HUES48 (cell line): Measurements from ENCODE around the gene TERB1.

Source experiments
- H3K27ac ChIP-seq: one replicate; pipeline ENCODE4 v1.7.0; 2013; ENCODE audit warnings: low read depth, low read length, inconsistent platforms
- H3K27me3 ChIP-seq: 2 replicates; pipeline ENCODE4 v1.6.1; 2013; ENCODE audit warnings: mild to moderate bottlenecking, low read length; ENCODE audit not compliant: control insufficient read depth, insufficient read depth
- H3K36me3 ChIP-seq: 2 replicates; pipeline ENCODE4 v1.6.1; 2013; ENCODE audit warnings: low read length; ENCODE audit not compliant: control insufficient read depth, insufficient read depth
- H3K4me1 ChIP-seq: 2 replicates; pipeline ENCODE4 v1.6.1; 2013; ENCODE audit warnings: mild to moderate bottlenecking, low read length; ENCODE audit not compliant: control insufficient read depth, insufficient read depth
- H3K4me3 ChIP-seq: 2 replicates; pipeline ENCODE4 v1.5.1; 2013; ENCODE audit warnings: mild to moderate bottlenecking, low read depth, low read length
- H3K9ac ChIP-seq: 2 replicates; pipeline ENCODE4 v1.6.1; 2013; ENCODE audit warnings: mild to moderate bottlenecking, low read depth, low read length, moderate library complexity
- H3K9me3 ChIP-seq: 2 replicates; pipeline ENCODE4 v1.6.1; 2013; ENCODE audit warnings: low read length; ENCODE audit not compliant: control insufficient read depth, insufficient read depth

The TERB1 gene

DNA sequence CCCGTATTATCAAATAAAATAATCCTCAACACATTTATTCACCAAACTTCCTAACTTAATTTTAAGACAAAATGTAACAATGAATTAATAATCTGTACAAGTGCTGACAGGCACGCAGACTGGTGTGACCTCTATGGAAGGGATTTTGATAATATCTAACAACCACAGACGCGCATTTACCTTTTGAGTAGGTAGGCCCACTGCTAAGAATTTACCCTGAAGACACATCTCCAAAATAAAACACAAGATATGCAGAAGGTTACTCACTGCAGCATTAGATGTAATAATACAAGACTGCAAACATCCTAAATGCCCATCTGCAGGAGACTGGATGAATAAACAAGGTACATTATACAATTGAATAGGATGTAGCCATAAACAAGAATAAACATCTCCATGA, 82.1 kb downstream of the TERB1 start:
- no peak overlapping the region for H3K4me3 ChIP-seq
- H3K9ac ChIP-seq: no peak overlapping the region
- H3K36me3 ChIP-seq: peaks cover 48% of the 10 kb centered on the region
- no peaks in the 10 kb centered on the region for H3K4me1 ChIP-seq
- H3K9me3 ChIP-seq: no peaks in the 10 kb centered on the region
- H3K27me3 ChIP-seq: no peaks in the 10 kb centered on the region
- H3K27ac ChIP-seq: no peak overlapping the region

GRCh38 chr16:66717776-66718175, 83.6 kb downstream of the TERB1 start:
- Histone ChIP-seq H3K9me3 (no peaks in the 10 kb centered on the region), H3K4me3 (no peak overlapping the region), H3K27me3 (no peaks in the 10 kb centered on the region), H3K36me3 (peaks cover 34% of the 10 kb centered on the region), H3K4me1 (no peaks in the 10 kb centered on the region), H3K27ac (peak overlapping the region; percentile 18), H3K9ac (no peak overlapping the region)

- Histone ChIP-seq H3K27ac (no peak overlapping the region), H3K27me3 (no peaks in the 10 kb centered on the region)
Observed at GRCh38 chr16:66717112-66717675, 84.2 kb downstream of the TERB1 start.

GRCh38 chr16:66714654-66715307, 86.6 kb downstream of the TERB1 start:
- no peak overlapping the region for H3K9ac ChIP-seq
- H3K4me3 ChIP-seq: no peak overlapping the region
- no peaks in the 10 kb centered on the region for H3K27me3 ChIP-seq
- H3K4me1 ChIP-seq: no peaks in the 10 kb centered on the region
- no peak overlapping the region for H3K27ac ChIP-seq
- H3K9me3 ChIP-seq: no peaks in the 10 kb centered on the region
- H3K36me3 ChIP-seq: peaks cover 6% of the 10 kb centered on the region

More at GRCh38 chr16:66717112-66717675, 84.2 kb downstream of the TERB1 start:
- peaks cover 28% of the 10 kb centered on the region for H3K36me3 ChIP-seq
- no peaks in the 10 kb centered on the region for H3K9me3 ChIP-seq
- H3K4me1 ChIP-seq: no peaks in the 10 kb centered on the region
- no peak overlapping the region for H3K9ac ChIP-seq
- H3K4me3 ChIP-seq: no peak overlapping the region

GRCh38 chr16:66714062-66714461, 87.3 kb downstream of the TERB1 start:
- Histone ChIP-seq H3K36me3 (peaks cover under 1% of the 10 kb centered on the region), H3K27ac (no peak overlapping the region), H3K27me3 (no peaks in the 10 kb centered on the region), H3K9ac (no peak overlapping the region), H3K4me3 (no peak overlapping the region), H3K4me1 (no peaks in the 10 kb centered on the region), H3K9me3 (no peaks in the 10 kb centered on the region)

DNA sequence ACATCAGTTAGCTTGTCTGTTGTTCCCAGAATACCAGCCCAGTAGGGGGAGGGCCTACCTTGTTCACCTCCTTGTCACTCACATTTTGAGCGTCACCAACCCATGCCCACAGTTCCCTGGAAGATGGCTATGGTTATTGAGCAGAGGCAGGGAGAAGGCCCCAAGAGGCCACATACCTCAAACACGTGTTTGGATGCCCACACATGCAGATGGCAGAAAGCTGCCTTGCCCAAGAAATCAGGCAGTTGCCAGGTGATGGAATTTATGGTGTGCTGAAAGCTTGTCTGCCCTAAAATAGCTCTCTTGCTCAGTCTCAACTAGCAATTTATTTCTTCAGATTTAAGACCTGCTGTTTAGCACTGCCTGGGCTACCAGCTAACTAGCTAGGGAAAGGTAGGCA, 88.3 kb downstream of the TERB1 start:
- Histone ChIP-seq H3K9ac (no peak overlapping the region), H3K27me3 (no peaks in the 10 kb centered on the region), H3K36me3 (no peaks in the 10 kb centered on the region; the same call in 1 of the 2 replicates), H3K4me1 (no peaks in the 10 kb centered on the region), H3K27ac (no peak overlapping the region), H3K9me3 (no peaks in the 10 kb centered on the region), H3K4me3 (no peak overlapping the region)

- Histone ChIP-seq H3K27ac (no peak overlapping the region), H3K4me1 (no peaks in the 10 kb centered on the region), H3K4me3 (no peak overlapping the region), H3K9me3 (no peaks in the 10 kb centered on the region), H3K27me3 (no peaks in the 10 kb centered on the region), H3K9ac (no peak overlapping the region), H3K36me3 (no peaks in the 10 kb centered on the region)
Observed at GRCh38 chr16:66712512-66712911, 88.9 kb downstream of the TERB1 start.

DNA sequence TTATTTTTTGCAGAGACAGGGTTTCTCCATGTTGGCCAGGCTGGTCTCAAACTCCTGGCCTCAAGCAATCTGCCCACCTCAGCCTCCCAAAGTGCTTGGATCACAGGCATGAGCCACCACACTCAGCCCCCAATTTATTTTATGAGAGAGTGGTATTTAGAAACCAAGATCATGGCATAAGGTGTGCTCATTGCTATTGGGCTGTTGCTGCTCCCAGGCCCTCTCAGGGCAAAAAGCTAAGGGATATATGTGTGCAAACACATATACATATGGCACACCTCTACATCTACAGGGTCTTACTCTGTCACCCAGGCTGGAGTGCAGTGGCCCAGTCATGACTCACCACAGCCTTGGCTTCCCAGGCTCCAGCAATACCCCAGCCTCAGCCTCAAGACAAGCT, 89.8 kb downstream of the TERB1 start:
- Histone ChIP-seq H3K27ac (no peak overlapping the region), H3K9ac (no peak overlapping the region), H3K4me1 (no peaks in the 10 kb centered on the region; the same call in 1 of the 2 replicates), H3K9me3 (no peaks in the 10 kb centered on the region), H3K27me3 (no peaks in the 10 kb centered on the region), H3K36me3 (no peaks in the 10 kb centered on the region), H3K4me3 (no peak overlapping the region)

GRCh38 chr16:66706506-66706880, 94.9 kb downstream of the TERB1 start:
- H3K27ac ChIP-seq: no peak overlapping the region
- H3K4me3 ChIP-seq: no peak overlapping the region
- H3K9me3 ChIP-seq: no peaks in the 10 kb centered on the region
- no peaks in the 10 kb centered on the region for H3K36me3 ChIP-seq
- H3K4me1 ChIP-seq: no peaks in the 10 kb centered on the region; the same call in 1 of the 2 replicates
- no peaks in the 10 kb centered on the region for H3K27me3 ChIP-seq
- no peak overlapping the region for H3K9ac ChIP-seq

DNA sequence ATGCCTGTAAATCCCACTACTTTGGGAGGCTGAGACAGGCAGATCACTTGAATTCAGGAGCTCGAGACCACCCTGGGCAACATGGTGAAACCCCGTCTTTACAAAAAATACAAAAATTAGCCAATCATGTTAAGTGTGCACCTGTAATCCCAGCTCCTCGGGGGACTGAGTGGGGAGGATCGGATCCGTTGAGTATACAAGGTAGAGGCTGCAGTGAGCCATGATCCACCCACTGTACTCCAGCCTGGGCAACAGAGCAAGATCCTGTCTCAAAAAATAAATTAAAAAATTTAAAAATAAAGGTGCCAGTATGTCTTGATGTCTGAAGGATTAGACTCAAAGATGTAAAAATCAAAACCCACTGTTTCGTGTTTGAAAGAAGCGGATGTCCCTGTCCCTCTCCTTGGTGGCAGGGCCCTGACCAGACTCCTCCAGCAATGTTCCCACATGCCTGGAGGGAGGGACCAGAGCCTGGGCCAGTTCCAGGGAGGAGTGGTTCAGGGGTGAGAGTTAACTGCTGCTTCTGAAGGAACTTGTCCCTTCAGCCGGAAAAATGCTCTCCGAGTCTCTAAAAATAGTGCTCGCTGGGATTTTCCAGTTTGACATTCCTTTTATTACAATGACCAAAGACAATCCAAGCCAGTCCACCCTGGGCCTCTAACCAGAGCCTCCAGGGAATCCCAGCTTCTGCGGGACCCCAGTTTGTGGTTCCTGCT, 95.4 kb downstream of the TERB1 start:
- Histone ChIP-seq H3K27me3 (no peaks in the 10 kb centered on the region), H3K4me1 (no peaks in the 10 kb centered on the region; the same call in 1 of the 2 replicates), H3K4me3 (no peak overlapping the region), H3K9ac (no peak overlapping the region), H3K9me3 (no peaks in the 10 kb centered on the region), H3K27ac (no peak overlapping the region), H3K36me3 (no peaks in the 10 kb centered on the region)
